Measurements from ENCODE around the gene COG7.
"Not testable (repeated sequence)": the region's sequence is repeated elsewhere in the genome, so short reads cannot be mapped to it uniquely, and the experiment has no call there.

DNA sequence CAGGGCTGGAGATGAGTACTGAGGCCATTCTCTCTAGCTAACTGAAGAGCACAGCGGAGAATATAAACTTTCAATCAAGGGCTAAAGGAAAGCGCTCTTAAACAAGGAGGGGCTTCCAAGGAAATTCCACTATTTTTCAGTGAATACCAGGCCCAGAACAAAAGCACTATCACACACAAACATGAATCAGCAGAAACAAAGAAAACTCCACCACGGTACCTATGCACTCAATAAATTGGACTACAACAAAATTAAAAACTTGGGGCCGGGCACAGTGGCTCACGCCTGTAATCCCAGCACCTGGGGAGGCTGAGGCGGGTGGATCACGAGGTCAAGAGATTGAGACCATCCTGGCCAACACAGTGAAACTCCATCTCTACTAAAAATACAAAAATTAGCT is 15.4 kb downstream of the COG7 start:
- TF ChIP-seq, protein P1, sequence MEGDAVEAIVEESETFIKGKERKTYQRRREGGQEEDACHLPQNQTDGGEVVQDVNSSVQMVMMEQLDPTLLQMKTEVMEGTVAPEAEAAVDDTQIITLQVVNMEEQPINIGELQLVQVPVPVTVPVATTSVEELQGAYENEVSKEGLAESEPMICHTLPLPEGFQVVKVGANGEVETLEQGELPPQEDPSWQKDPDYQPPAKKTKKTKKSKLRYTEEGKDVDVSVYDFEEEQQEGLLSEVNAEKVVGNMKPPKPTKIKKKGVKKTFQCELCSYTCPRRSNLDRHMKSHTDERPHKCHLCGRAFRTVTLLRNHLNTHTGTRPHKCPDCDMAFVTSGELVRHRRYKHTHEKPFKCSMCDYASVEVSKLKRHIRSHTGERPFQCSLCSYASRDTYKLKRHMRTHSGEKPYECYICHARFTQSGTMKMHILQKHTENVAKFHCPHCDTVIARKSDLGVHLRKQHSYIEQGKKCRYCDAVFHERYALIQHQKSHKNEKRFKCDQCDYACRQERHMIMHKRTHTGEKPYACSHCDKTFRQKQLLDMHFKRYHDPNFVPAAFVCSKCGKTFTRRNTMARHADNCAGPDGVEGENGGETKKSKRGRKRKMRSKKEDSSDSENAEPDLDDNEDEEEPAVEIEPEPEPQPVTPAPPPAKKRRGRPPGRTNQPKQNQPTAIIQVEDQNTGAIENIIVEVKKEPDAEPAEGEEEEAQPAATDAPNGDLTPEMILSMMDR (IDR thresholded peaks at IDR 0.05), result not testable (repeated sequence)
- TF ChIP-seq POLR2A (IDR thresholded peaks at IDR 0.05), result not testable (repeated sequence)

Measured in Peyer's patch (tissue), 4 donors.